Upper lobe of left lung (tissue), 4 donors: ENCODE results near the gene HIPK1.

Source experiments
- EP300 ChIP-seq, 4 donors: sonication (generic); formaldehyde crosslinking; IDR thresholded peaks; one replicate each; pipeline ENCODE4 v1.5.1; 2017; ENCODE audit warnings: antibody characterized with exemption in 4 of 4, control low read depth in 2 of 4
- POLR2A ChIP-seq, 4 donors: fragments of 450-650 bp; IDR thresholded peaks; one replicate each; pipeline ENCODE4 v1.5.1; 2016 to 2017; ENCODE audit warnings: antibody characterized with exemption in 4 of 4, mild to moderate bottlenecking in 2 of 4
- POLR2AphosphoS5 ChIP-seq, 2 donors: sonication (generic); formaldehyde crosslinking; IDR thresholded peaks; one replicate each; pipeline ENCODE4 v1.5.1; 2017; ENCODE audit warnings: antibody characterized with exemption in 2 of 2
- TF ChIP-seq, protein P1 (sequence below), 6 experiments: fragments of 450-650 bp in 4 of 6; fragments of 200-600 bp in 2 of 6; sonication (generic) in 2 of 6; IDR thresholded peaks; one replicate each; pipeline ENCODE4 v1.5.1; 2016 to 2019; ENCODE audit warnings: antibody characterized with exemption in 6 of 6

DNA sequence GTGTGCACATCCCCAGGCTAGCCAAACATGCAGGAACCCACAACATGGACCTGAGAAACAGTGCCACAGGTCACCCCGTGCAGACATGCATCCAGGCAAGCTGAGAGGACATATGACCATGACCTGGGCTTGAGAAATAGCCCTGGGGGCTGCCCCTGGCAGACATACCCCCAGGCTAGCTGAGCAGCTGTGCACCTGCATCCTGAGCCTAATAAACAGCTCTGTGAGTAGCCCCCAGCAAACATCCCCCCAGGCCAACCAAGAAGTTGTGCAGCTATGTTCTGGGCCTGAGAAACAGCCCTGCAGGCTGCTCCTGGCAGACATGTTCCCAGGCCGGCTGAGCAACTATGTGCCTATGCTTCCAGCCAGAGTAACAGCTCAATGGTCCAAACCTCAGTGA lies 64.6 kb downstream of the HIPK1 start:
- TF ChIP-seq, protein P1, sequence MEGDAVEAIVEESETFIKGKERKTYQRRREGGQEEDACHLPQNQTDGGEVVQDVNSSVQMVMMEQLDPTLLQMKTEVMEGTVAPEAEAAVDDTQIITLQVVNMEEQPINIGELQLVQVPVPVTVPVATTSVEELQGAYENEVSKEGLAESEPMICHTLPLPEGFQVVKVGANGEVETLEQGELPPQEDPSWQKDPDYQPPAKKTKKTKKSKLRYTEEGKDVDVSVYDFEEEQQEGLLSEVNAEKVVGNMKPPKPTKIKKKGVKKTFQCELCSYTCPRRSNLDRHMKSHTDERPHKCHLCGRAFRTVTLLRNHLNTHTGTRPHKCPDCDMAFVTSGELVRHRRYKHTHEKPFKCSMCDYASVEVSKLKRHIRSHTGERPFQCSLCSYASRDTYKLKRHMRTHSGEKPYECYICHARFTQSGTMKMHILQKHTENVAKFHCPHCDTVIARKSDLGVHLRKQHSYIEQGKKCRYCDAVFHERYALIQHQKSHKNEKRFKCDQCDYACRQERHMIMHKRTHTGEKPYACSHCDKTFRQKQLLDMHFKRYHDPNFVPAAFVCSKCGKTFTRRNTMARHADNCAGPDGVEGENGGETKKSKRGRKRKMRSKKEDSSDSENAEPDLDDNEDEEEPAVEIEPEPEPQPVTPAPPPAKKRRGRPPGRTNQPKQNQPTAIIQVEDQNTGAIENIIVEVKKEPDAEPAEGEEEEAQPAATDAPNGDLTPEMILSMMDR (IDR thresholded peaks at IDR 0.05), result no peak
- TF ChIP-seq POLR2A (IDR thresholded peaks at IDR 0.05) (no peak), POLR2AphosphoS5 (IDR thresholded peaks at IDR 0.05) (no peak), EP300 (IDR thresholded peaks at IDR 0.05) (no peak)
